ENCODE results near the gene RNF14. TPM values are rescaled to one million over a fixed set of nuclear protein-coding genes. Genes with fewer than 3 reads are reported as not detected.
"Not testable (repeated sequence)": the region's sequence is repeated elsewhere in the genome, so short reads cannot be mapped to it uniquely, and the experiment has no call there.

RNF14 gene
- total and polyA plus RNA-seq, 3 donors from 2014 or later: 98.8 to 149 (median 101) TPM

DNA sequence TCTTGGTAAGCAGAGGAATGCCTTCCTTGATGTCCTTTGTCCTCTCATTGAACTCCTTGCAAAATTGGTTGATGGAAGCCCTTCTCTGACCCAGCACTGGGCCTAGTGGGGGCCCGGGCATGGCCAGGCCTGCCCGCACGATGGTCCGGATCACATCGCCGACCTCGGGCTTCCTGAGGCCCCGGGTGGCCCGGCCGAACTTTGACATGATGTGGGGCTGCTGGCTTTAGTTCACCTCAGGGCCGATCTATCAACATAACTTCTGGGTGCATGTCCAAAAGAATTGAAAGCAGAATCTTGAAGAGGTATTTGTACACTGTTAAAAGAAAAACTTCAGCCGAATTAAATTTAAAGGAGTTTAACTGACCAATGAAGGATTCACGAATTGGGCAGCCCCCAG, 68.0 kb downstream of the RNF14 start:
- intact Hi-C loops (cut with DNase I; ENCODE audit: low total_unique reads): no loop called here
- Histone ChIP-seq H3K36me3 (ENCODE audit: low read depth, missing control alignments) (no peaks in the 10 kb centered on the region), H3K9me3 (no peaks in the 10 kb centered on the region), H3K27ac (no peak overlapping the region), H3K27me3 (no peaks in the 10 kb centered on the region), H3K4me3 (no peak overlapping the region), H3K4me1 (peaks cover 8% of the 10 kb centered on the region)
- no peak for DNase-seq
- TF ChIP-seq, protein P1, sequence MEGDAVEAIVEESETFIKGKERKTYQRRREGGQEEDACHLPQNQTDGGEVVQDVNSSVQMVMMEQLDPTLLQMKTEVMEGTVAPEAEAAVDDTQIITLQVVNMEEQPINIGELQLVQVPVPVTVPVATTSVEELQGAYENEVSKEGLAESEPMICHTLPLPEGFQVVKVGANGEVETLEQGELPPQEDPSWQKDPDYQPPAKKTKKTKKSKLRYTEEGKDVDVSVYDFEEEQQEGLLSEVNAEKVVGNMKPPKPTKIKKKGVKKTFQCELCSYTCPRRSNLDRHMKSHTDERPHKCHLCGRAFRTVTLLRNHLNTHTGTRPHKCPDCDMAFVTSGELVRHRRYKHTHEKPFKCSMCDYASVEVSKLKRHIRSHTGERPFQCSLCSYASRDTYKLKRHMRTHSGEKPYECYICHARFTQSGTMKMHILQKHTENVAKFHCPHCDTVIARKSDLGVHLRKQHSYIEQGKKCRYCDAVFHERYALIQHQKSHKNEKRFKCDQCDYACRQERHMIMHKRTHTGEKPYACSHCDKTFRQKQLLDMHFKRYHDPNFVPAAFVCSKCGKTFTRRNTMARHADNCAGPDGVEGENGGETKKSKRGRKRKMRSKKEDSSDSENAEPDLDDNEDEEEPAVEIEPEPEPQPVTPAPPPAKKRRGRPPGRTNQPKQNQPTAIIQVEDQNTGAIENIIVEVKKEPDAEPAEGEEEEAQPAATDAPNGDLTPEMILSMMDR (IDR thresholded peaks at IDR 0.05): no peak
- no peak for TF ChIP-seq POLR2A (IDR thresholded peaks at IDR 0.05)
- 90 to 92% methylated on average over 13 of the region's 13 CpGs for WGBS, 2 donors

DNA sequence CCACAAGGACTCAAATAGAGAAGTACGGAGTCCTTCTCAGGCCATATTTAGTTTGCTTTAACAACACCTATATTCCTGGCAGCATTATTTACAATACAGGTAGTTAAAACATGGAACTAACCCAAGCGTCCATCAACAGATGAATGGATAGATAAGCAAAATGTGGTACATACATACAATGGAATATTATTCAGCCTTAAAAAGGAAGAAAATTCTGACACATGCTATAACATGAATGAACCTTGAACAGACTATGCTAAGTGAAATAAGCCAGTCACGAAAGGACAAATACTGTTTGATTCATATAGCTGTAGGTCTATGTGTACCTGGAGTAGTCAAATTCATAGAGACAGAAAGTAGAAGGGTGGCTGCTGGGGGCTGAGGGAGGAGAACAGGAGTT, 68.7 kb downstream of the RNF14 start:
- H3K27me3 ChIP-seq; H3K27ac ChIP-seq; H3K36me3 ChIP-seq (ENCODE audit: low read depth, missing control alignments); H3K4me1 ChIP-seq; intact Hi-C loops (cut with DNase I; ENCODE audit: low total_unique reads); DNase-seq; H3K9me3 ChIP-seq; H3K4me3 ChIP-seq: not testable (repeated sequence)
- 89 to 94% methylated on average over 3 of the region's 3 CpGs for WGBS, 2 donors

DNA sequence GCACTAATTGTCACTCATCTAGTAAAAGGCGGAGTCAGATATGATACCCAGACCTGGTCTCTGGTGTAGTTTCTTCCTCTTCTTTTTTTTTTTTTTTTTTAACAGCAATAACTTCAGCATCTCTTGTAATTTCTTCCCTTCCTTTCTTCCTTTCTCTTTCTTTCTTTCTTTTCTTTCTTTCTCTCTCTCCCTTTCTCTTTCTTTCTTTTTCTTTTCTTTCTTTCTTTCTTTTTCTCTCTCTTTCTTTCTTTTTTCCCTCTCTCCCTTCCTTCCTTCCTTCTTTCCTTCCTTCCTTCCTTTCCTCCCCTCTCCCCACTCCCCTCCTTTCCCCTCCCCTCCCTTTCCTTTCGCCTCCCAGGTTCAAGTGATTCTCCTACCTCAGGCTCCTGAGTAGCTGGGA, 69.8 kb downstream of the RNF14 start:
- no peak for TF ChIP-seq POLR2A (IDR thresholded peaks at IDR 0.05)
- TF ChIP-seq, protein P1 (IDR thresholded peaks at IDR 0.05): no peak
- no peaks in the 10 kb centered on the region for H3K36me3 ChIP-seq (ENCODE audit: low read depth, missing control alignments)
- DNase-seq: no peak
- intact Hi-C loops (cut with DNase I; ENCODE audit: low total_unique reads): no loop called here
- peaks cover 8% of the 10 kb centered on the region for H3K4me1 ChIP-seq
- H3K4me3 ChIP-seq: no peak overlapping the region
- H3K27ac ChIP-seq: no peak overlapping the region
- no peaks in the 10 kb centered on the region for H3K27me3 ChIP-seq
- 94 to 98% methylated on average over 2 of the region's 2 CpGs for WGBS, 2 donors
- no peaks in the 10 kb centered on the region for H3K9me3 ChIP-seq

Other genes starting within 250 kb of the RNF14 start
- gene PCDH1, start 90.7 kb upstream of the RNF14 start, total RNA-seq: 10 to 100 TPM in 1 of 2 donors, 1 to 10 TPM in 1; 9.6 to 10.6 TPM
- gene PCDH1, start 90.7 kb upstream of the RNF14 start, polyA plus RNA-seq (ENCODE audit: insufficient read depth, low read depth, low replicate concordance): 5.6 TPM
- gene DELE1, start 45.2 kb upstream of the RNF14 start, total RNA-seq: 10 to 100 TPM; 69.9 to 75.8 TPM
- 51.2 TPM for gene DELE1, start 45.2 kb upstream of the RNF14 start, polyA plus RNA-seq (ENCODE audit: insufficient read depth, low read depth, low replicate concordance)
- gene PCDH12, start 10.9 kb upstream of the RNF14 start, total RNA-seq: 1 to 10 TPM in 1 of 2 donors, under 1 TPM in 1; 0.31 to 2.0 TPM
- gene PCDH12, start 10.9 kb upstream of the RNF14 start, polyA plus RNA-seq (ENCODE audit: insufficient read depth, low read depth, low replicate concordance): 1.6 TPM
- 10 to 100 TPM; 32.9 to 49.4 TPM for gene GNPDA1, start 43.9 kb downstream of the RNF14 start, total RNA-seq
- 53.4 TPM for gene GNPDA1, start 43.9 kb downstream of the RNF14 start, polyA plus RNA-seq (ENCODE audit: insufficient read depth, low read depth, low replicate concordance)
- 100 to 1,000 TPM; 292 to 319 TPM for gene NDFIP1, start 139.7 kb downstream of the RNF14 start, total RNA-seq
- 88.7 TPM for gene NDFIP1, start 139.7 kb downstream of the RNF14 start, polyA plus RNA-seq (ENCODE audit: insufficient read depth, low read depth, low replicate concordance)